Lung (tissue), 12 donors: ENCODE measurements around the gene SHANK3. TPM values are rescaled to one million over a fixed set of nuclear protein-coding genes. Genes with fewer than 3 reads are reported as not detected.

Source experiments
- ATAC-seq: fragments of 200-7000 bp; cut with Tn5 transposase; one replicate; pipeline ENCODE4 v1.9.1; 2020; ENCODE audit warnings: moderate number of reproducible peaks; ENCODE audit not compliant: insufficient read depth, low FRiP score
- DNase-seq, 3 donors: peaks; one replicate each; pipeline ENCODE4 v3.0.0-alpha.2; 2013 to 2017
- H3K27ac ChIP-seq, 2 donors: one replicate each; pipeline ENCODE4 v1.5.1; 2013; ENCODE audit warnings: mild to moderate bottlenecking in 2 of 2, moderate library complexity in 2 of 2, control low read depth in 1 of 2, inconsistent platforms in 1 of 2, low read depth in 1 of 2, low read length in 1 of 2
- H3K27me3 ChIP-seq, 3 donors: one replicate each; pipeline ENCODE4 v1.5.1; 2013; ENCODE audit warnings: low read length in 2 of 3; ENCODE audit not compliant: control insufficient read depth in 3 of 3, insufficient read depth in 3 of 3
- H3K36me3 ChIP-seq, 4 donors: one replicate each; pipeline ENCODE4 v1.5.1; 2013; ENCODE audit warnings: low read length in 4 of 4, mild to moderate bottlenecking in 1 of 4, moderate library complexity in 1 of 4; ENCODE audit not compliant: control insufficient read depth in 4 of 4, insufficient read depth in 4 of 4
- H3K4me1 ChIP-seq, 5 donors: one replicate each; pipeline ENCODE4 v1.5.1; 2013; ENCODE audit warnings: low read length in 5 of 5, mild to moderate bottlenecking in 2 of 5, moderate library complexity in 1 of 5; ENCODE audit not compliant: control insufficient read depth in 5 of 5, insufficient read depth in 5 of 5
- H3K4me3 ChIP-seq: one replicate; pipeline ENCODE4 v1.5.1; 2013; ENCODE audit warnings: mild to moderate bottlenecking, control low read depth, moderate library complexity
- H3K9ac ChIP-seq, 2 donors: one replicate each; pipeline ENCODE4 v1.5.1; 2013; ENCODE audit warnings: low read length in 2 of 2, control low read depth in 1 of 2; ENCODE audit not compliant: insufficient read depth in 1 of 2
- H3K9me3 ChIP-seq, 4 donors: one replicate each; pipeline ENCODE4 v1.5.1; 2013; ENCODE audit warnings: low read length in 3 of 4, mild to moderate bottlenecking in 1 of 4, moderate library complexity in 1 of 4; ENCODE audit not compliant: control insufficient read depth in 4 of 4, insufficient read depth in 3 of 4
- WGBS, 2 donors: extraction: QIAGEN DNeasy Blood & Tissue Kit; methylation state at CpG; one replicate each; pipeline ENCODE4 v1.1.7; 2013; 5-methylcytosine and 5-hydroxymethylcytosine counted together
- polyA plus RNA-seq, 2 donors: library from polyadenylated mRNA; stranded (reverse); fragments of 200-250 nt; gene quantifications; one replicate each; pipeline ENCODE4 v1.2.1, GENCODE V29; 2013
- total RNA-seq, 2 donors: library from RNA; depleted of rRNA in 1 of 2; stranded (reverse); fragments of >200 nt in 1 of 2; gene quantifications; one replicate each; pipeline ENCODE4 v1.2.1, GENCODE V29; 2014 to 2021
- TF ChIP-seq, protein P1 (sequence below): IDR thresholded peaks from 2 replicates; pipeline ENCODE4 v1.5.1; 2012; ENCODE audit warnings: mild to moderate bottlenecking; ENCODE audit errors: control extremely low read depth, extremely low read depth
- donor health status: control.
- donor health status: control.
- donor health status: Bipolar disorder and iron deficiency.
- donor health status: healthy.
- donor health status: DM: yes; HTN: yes; CAD: no.

SHANK3 gene
- total and polyA plus RNA-seq, 4 donors = 15.5 to 44.0 (median 22.8) TPM

GRCh38 chr22:50660306-50660705 is 12.3 kb upstream of the SHANK3 start:
- no peak for DNase-seq
- H3K36me3 ChIP-seq = no peaks in the 10 kb centered on the region
- H3K27me3 ChIP-seq = peaks cover 0 to 14% (median 0%) of the 10 kb centered on the region in 3 donors
- no peak overlapping the region for H3K27ac ChIP-seq
- no peaks in the 10 kb centered on the region for H3K9me3 ChIP-seq
- TF ChIP-seq, protein P1, sequence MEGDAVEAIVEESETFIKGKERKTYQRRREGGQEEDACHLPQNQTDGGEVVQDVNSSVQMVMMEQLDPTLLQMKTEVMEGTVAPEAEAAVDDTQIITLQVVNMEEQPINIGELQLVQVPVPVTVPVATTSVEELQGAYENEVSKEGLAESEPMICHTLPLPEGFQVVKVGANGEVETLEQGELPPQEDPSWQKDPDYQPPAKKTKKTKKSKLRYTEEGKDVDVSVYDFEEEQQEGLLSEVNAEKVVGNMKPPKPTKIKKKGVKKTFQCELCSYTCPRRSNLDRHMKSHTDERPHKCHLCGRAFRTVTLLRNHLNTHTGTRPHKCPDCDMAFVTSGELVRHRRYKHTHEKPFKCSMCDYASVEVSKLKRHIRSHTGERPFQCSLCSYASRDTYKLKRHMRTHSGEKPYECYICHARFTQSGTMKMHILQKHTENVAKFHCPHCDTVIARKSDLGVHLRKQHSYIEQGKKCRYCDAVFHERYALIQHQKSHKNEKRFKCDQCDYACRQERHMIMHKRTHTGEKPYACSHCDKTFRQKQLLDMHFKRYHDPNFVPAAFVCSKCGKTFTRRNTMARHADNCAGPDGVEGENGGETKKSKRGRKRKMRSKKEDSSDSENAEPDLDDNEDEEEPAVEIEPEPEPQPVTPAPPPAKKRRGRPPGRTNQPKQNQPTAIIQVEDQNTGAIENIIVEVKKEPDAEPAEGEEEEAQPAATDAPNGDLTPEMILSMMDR = no peak
- ATAC-seq = no peak
- peaks cover 0 to 5% (median 0%) of the 10 kb centered on the region in 5 donors for H3K4me1 ChIP-seq
- H3K4me3 ChIP-seq = no peak overlapping the region
- H3K9ac ChIP-seq = no peak overlapping the region

GRCh38 chr22:50665212-50665611 is 7.4 kb upstream of the SHANK3 start:
- Histone ChIP-seq H3K4me3 (no peak overlapping the region), H3K27ac (no peak overlapping the region), H3K9ac (no peak overlapping the region), H3K36me3 (no peaks in the 10 kb centered on the region), H3K9me3 (no peaks in the 10 kb centered on the region), H3K27me3 (peaks cover 0 to 4% (median 0%) of the 10 kb centered on the region in 3 donors), H3K4me1 (no peaks in the 10 kb centered on the region)
- DNase-seq = no peak
- ATAC-seq = no peak
- 87 to 97% methylated on average over 12 of the region's 12 CpGs for WGBS, 2 donors
- TF ChIP-seq, protein P1 = no peak

DNA sequence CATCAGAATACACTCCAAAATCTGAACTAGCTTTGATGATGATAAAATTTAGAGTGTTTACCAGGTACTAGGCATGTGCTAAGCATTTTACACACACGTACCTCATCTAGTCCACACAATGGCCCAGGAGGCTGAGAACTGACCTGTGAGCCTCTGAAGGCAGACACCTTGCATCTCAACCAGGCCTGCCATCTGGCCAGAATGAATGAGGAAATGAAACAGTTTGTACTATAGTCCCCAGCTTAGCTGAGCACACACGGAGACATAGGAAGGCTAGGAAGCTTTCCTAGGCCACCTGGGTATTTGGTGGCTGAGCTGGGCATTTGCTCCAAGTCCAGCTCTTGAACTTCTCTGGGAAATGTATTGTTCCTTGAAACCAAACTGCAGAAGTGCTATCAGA is 6.9 kb upstream of the SHANK3 start:
- Histone ChIP-seq H3K27ac (no peak overlapping the region), H3K27me3 (peaks cover 0 to 4% (median 0%) of the 10 kb centered on the region in 3 donors), H3K9me3 (no peaks in the 10 kb centered on the region), H3K4me3 (no peak overlapping the region), H3K9ac (no peak overlapping the region), H3K36me3 (no peaks in the 10 kb centered on the region), H3K4me1 (peaks cover 0 to 1% (median 0%) of the 10 kb centered on the region in 5 donors)
- 61% methylated on average over 2 of the region's 2 CpGs for whole genome bisulfite sequencing, 2 donors
- ATAC-seq (no peak), DNase-seq (no peak)
- TF ChIP-seq, protein P1 = no peak

- TF ChIP-seq, protein P1 = no peak
- WGBS, 2 donors = 53 to 54% methylated on average over 4 of the region's 4 CpGs
- H3K4me3 ChIP-seq = no peak overlapping the region
- DNase-seq = no peak
- peaks cover 0 to 12% (median 7%) of the 10 kb centered on the region in 3 donors for H3K27me3 ChIP-seq
- H3K4me1 ChIP-seq = peaks cover 0 to 7% (median 3%) of the 10 kb centered on the region in 5 donors
- H3K9ac ChIP-seq = no peak overlapping the region
- H3K9me3 ChIP-seq = peaks cover 0 to 3% (median 0%) of the 10 kb centered on the region in 4 donors
- H3K36me3 ChIP-seq = peaks cover 0 to 3% (median 1%) of the 10 kb centered on the region in 4 donors
- peak overlapping the region; percentile 50 to 94 for H3K27ac ChIP-seq
- ATAC-seq = no peak
Observed at GRCh38 chr22:50670513-50670912, 2.1 kb upstream of the SHANK3 start.
